Right cardiac atrium (tissue), 5 donors: ENCODE results near the gene ARHGAP10. TPM values are rescaled to one million over a fixed set of nuclear protein-coding genes. Genes with fewer than 3 reads are reported as not detected.
A peak's percentile ranks its signal among the peaks of the same experiment; 100 is the strongest.

Experiments used
- ATAC-seq, 2 donors: fragments of 200-7000 bp; cut with Tn5 transposase; one replicate each; pipeline versions ENCODE4 v1.8.0 to v1.9.1; 2020; ENCODE audit warnings: moderate library complexity in 2 of 2, mild to moderate bottlenecking in 1 of 2
- DNase-seq, 3 donors: peaks; one replicate each; pipeline ENCODE4 v3.0.0-alpha.2; 2020
- H3K27ac ChIP-seq: one replicate; pipeline ENCODE4 v1.5.1; 2013; ENCODE audit warnings: mild to moderate bottlenecking, low read length, control low read depth, moderate library complexity
- H3K27me3 ChIP-seq: one replicate; pipeline ENCODE4 v1.6.1; 2013; ENCODE audit not compliant: control insufficient read depth, insufficient read depth
- H3K4me1 ChIP-seq: one replicate; pipeline ENCODE4 v1.6.1; 2013; ENCODE audit warnings: low read length; ENCODE audit not compliant: control insufficient read depth, insufficient read depth
- H3K4me3 ChIP-seq: one replicate; pipeline ENCODE4 v1.5.1; 2013; ENCODE audit warnings: low read length, control low read depth
- H3K9me3 ChIP-seq: one replicate; pipeline ENCODE4 v1.6.1; 2013; ENCODE audit warnings: low read length; ENCODE audit not compliant: control insufficient read depth
- whole genome bisulfite sequencing: extraction: QIAGEN DNeasy Blood & Tissue Kit; methylation state at CpG from one replicate; pipeline ENCODE4 v1.1.7; 2013; 5-methylcytosine and 5-hydroxymethylcytosine counted together
- intact Hi-C, 4 donors: fragments of 100-400 bp; cut with DNase I; formaldehyde crosslinking; loops; one replicate each; pipeline versions ENCODE4 v1.11.0 to v1.14.0; 2022 to 2023
- polyA plus RNA-seq: library from polyadenylated mRNA; stranded (reverse); fragments of 200-250 nt; gene quantifications from one replicate; pipeline ENCODE4 v1.2.3, GENCODE V29; 2013
- total RNA-seq, 4 donors: library from RNA; stranded (reverse); fragmentation: NEBNext Ultra II Directional; extraction: Animal tissue kit (Norgen Biotek cat#: 25700); gene quantifications; one replicate each; pipeline ENCODE4 v1.2.1, GENCODE V29; 2021
- donor health status: healthy with polysubstance abuse.
- donor health status: DM: no; HTN: yes; CAD: no.
- donor health status: DM: no; HTN: no; CAD: no.
- donor health status: DM: no; HTN: yes; CAD: no; lungs with severe emphysema.
- donor health status: DM: yes; HTN: yes; CAD: no.

Gene ARHGAP10
- total and polyA plus RNA-seq, 5 donors: 36.7 to 54.1 (median 47.3) TPM

- H3K27me3 ChIP-seq: no peaks in the 10 kb centered on the region
- DNase-seq (no peak), ATAC-seq (peak in 1 of 2 donors; percentile 37)
- 62% methylated on average over 4 of the region's 4 CpGs for WGBS
- H3K27ac ChIP-seq: no peak overlapping the region
- peaks cover 8% of the 10 kb centered on the region for H3K4me1 ChIP-seq
- H3K9me3 ChIP-seq: no peaks in the 10 kb centered on the region
- intact Hi-C loops: no loop called here
- H3K4me3 ChIP-seq: no peak overlapping the region
Measured at GRCh38 chr4:147753047-147753446, 21.2 kb downstream of the ARHGAP10 start.

GRCh38 chr4:147754037-147754445 is 22.2 kb downstream of the ARHGAP10 start:
- ATAC-seq (peak in 1 of 2 donors; percentile 34), DNase-seq (no peak)
- H3K4me3 ChIP-seq: no peak overlapping the region
- no peak overlapping the region for H3K27ac ChIP-seq
- H3K27me3 ChIP-seq: no peaks in the 10 kb centered on the region
- intact Hi-C loops: no loop called here
- 58% methylated on average over 3 of the region's 3 CpGs for WGBS
- no peaks in the 10 kb centered on the region for H3K9me3 ChIP-seq
- peaks cover 8% of the 10 kb centered on the region for H3K4me1 ChIP-seq

GRCh38 chr4:147755561-147756295 is 23.8 kb downstream of the ARHGAP10 start:
- peaks cover 8% of the 10 kb centered on the region for H3K4me1 ChIP-seq

DNA sequence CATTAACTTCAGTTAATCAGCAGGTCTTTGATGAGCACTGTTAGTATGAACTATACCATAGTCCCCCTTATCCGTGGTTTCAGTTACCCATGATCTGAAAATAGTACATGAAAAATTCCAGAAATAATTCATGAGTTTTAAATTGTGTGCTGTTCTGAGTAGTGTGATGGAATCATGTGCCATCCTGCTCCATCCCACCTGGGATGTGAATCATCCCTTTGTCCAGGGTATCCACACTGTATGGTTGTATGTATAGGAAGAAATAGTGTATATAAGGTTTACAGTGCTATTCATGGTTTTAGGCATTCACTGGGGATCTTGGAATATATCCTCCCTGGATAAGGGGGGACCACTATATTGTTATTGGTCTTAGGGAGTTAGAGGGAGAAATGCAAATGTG is 24.5 kb downstream of the ARHGAP10 start:
- H3K4me3 ChIP-seq: no peak overlapping the region
- 66% methylated on average over 1 of the region's 1 CpG for WGBS
- H3K4me1 ChIP-seq: peaks cover 8% of the 10 kb centered on the region
- ATAC-seq (no peak), DNase-seq (no peak)
- H3K27me3 ChIP-seq: no peaks in the 10 kb centered on the region
- H3K27ac ChIP-seq: no peak overlapping the region
- H3K9me3 ChIP-seq: no peaks in the 10 kb centered on the region
- intact Hi-C loops: no loop called here

More at GRCh38 chr4:147755561-147756295, 23.8 kb downstream of the ARHGAP10 start:
- no peak for DNase-seq
- Histone ChIP-seq H3K4me3 (no peak overlapping the region), H3K27ac (peak overlapping the region; percentile 48), H3K27me3 (no peaks in the 10 kb centered on the region), H3K9me3 (no peaks in the 10 kb centered on the region)
- intact Hi-C loops: no loop called here
- ATAC-seq: peak; percentile 47 to 71
- WGBS: 41% methylated on average over 3 of the region's 3 CpGs

DNA sequence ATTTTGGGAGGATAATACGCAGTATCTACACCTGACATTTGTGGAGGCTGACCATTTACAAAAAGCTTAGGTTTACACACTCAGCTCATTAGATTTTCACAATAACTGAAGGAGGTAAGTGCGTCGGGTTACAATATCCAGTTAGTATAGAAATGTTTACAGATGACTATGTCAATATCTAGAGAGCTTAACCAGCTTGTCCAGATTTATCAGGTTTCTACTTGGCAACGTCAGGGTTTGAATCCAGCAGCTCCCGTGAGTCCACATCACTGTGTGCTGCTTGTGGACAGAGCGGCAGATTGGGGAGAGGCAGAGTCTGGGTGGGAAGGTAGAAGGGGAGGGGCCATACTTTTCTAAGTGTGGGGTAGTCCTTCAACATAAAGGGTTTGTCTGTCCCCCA is 28.3 kb downstream of the ARHGAP10 start:
- Histone ChIP-seq H3K4me3 (no peak overlapping the region), H3K4me1 (peaks cover 3% of the 10 kb centered on the region), H3K9me3 (no peaks in the 10 kb centered on the region), H3K27me3 (no peaks in the 10 kb centered on the region), H3K27ac (no peak overlapping the region)
- ATAC-seq (peak in 1 of 2 donors; percentile 22), DNase-seq (no peak)
- intact Hi-C loops: no loop called here
- 74% methylated on average over 6 of the region's 6 CpGs for WGBS

DNA sequence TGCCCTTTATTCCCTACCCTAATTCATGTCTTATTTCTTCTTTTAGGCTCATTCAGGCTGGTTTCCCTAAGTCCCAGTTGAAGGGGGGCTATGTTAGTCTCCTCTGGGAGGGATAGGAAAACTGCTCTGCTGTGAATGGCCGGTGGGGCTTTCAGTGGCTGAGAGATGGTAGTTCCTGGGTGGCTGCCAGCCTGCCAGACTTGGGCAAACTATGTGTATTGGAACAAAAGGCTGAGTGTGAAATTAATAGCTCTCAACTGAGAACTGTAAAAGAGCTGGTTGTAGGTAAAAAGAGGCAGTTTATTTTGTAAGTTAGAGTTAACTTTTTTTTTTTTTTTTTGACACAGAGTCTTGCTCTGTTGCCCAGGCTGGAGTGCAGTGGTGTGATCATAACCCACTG is 28.8 kb downstream of the ARHGAP10 start:
- ATAC-seq: peak in 1 of 2 donors; percentile 50
- intact Hi-C loops: no loop called here
- H3K4me1 ChIP-seq: peaks cover 3% of the 10 kb centered on the region

DNA sequence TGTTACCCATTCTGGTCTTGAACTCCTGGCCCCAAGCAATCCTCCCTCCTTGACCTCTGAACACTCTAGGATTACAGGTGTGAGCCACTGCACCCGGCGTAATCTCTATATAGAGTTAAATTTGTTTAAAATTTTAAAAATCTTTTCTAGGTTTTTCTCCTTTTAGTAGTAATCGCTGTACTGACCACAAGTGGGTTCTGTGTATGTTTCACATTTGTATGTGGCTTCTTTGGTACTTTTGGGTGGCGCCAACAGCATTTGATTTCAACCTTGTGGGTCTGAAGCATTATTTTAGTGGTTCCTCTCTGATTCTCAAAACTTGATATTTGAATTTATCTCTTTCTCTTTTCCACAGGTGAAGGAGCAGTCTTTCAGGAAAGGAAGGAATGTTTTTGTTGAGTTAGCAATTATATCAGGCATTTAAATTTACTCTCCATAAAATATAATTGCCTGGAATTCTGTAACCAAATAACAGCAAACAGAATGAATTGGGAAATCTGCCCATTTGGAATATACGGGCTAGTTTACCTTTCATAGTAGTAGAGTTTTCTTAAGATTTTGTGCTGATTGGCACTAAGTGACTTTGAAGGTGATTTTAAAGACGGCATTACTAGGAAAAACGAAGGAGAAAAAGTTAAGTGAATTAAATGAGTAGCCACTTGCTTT is 29.5 kb downstream of the ARHGAP10 start:
- DNase-seq (no peak), ATAC-seq (no peak)
- peaks cover 3% of the 10 kb centered on the region for H3K4me1 ChIP-seq
- intact Hi-C loops: no loop called here
- H3K27me3 ChIP-seq: no peaks in the 10 kb centered on the region
- H3K27ac ChIP-seq: no peak overlapping the region
- no peak overlapping the region for H3K4me3 ChIP-seq
- no peaks in the 10 kb centered on the region for H3K9me3 ChIP-seq
- 94% methylated on average over 7 of the region's 7 CpGs for WGBS

More for the DNA sequence above, 28.8 kb downstream of the ARHGAP10 start:
- H3K9me3 ChIP-seq: no peaks in the 10 kb centered on the region
- DNase-seq: peak; percentile 37 to 85 (median 62)
- H3K27me3 ChIP-seq: no peaks in the 10 kb centered on the region
- WGBS: 44% methylated on average over 1 of the region's 1 CpG
- H3K4me3 ChIP-seq: no peak overlapping the region
- no peak overlapping the region for H3K27ac ChIP-seq

DNA sequence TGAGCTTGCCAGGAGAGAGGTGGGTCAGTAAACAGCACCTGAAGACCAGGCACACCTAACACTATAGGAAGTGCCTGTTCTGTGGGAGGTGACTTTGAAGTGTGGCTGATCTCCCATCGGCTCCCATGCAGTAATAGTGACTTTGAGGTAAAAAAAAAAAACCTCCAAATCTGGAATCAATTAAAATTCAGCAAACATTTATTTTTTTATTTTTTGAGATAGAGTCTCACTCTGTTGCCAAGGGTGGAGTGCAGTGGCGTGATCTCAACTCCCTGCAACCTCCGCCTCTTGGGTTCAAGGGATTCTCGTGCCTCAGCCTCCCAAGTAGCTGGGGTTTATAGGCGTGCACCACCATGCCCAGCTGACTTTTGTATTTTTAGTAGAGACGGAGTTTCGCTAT is 32.4 kb downstream of the ARHGAP10 start:
- intact Hi-C loops: no loop called here
- no peak for ATAC-seq
- H3K4me3 ChIP-seq: no peak overlapping the region
- H3K4me1 ChIP-seq: no peaks in the 10 kb centered on the region
- H3K27ac ChIP-seq: no peak overlapping the region
- DNase-seq: no peak
- WGBS: 75% methylated on average over 7 of the region's 7 CpGs
- H3K27me3 ChIP-seq: no peaks in the 10 kb centered on the region
- H3K9me3 ChIP-seq: no peaks in the 10 kb centered on the region

DNA sequence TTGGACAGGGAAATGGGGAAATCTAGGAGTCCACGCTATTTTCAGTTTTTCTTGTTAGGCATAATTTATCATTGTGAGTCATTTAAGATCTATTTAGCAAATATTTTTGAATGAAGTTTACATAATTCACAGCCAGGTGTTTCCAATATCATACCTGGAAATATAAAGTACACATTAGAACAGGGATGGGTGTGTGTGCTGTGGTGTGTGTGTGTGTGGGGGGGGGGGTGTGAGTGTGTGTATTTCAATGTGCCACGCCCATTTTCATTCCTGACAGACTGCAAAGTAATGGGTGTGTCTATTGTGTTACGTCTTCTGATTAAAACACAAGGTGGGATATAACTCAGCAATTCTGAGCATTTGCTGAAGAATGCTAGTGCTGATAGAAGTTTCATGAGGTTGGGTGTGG is 33.2 kb downstream of the ARHGAP10 start:
- H3K4me3 ChIP-seq: no peak overlapping the region
- H3K4me1 ChIP-seq: peaks cover 2% of the 10 kb centered on the region
- DNase-seq (no peak), ATAC-seq (no peak)
- no peaks in the 10 kb centered on the region for H3K27me3 ChIP-seq
- 94% methylated on average over 3 of the region's 3 CpGs for WGBS
- intact Hi-C loops: no loop called here
- no peaks in the 10 kb centered on the region for H3K9me3 ChIP-seq
- no peak overlapping the region for H3K27ac ChIP-seq

GRCh38 chr4:147768113-147768512 is 36.2 kb downstream of the ARHGAP10 start:
- peaks cover 7% of the 10 kb centered on the region for H3K4me1 ChIP-seq
- ATAC-seq (peak; percentile 35 to 73), DNase-seq (no peak)
- H3K27me3 ChIP-seq: no peaks in the 10 kb centered on the region
- H3K27ac ChIP-seq: no peak overlapping the region
- 51% methylated on average over 4 of the region's 4 CpGs for WGBS
- intact Hi-C loops: no loop called here
- H3K9me3 ChIP-seq: no peaks in the 10 kb centered on the region
- no peak overlapping the region for H3K4me3 ChIP-seq

DNA sequence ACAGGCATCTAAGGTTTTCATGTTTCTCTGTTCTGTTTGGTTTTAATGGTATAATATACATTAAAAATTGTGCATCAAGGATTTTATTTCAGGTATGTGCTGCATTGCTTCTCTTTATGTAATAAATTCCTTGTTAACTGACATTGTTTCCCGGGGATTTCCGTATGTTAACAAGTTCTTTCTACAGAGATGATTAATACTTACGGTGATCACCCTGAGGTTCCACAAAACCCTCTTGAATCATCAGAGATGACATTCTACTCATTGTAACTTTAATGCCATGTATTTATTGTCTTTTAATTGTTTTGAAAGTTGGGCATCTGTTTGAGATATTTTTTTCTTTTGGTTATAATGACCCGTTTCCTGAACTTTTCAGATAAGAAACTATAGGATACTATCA is 37.5 kb downstream of the ARHGAP10 start:
- H3K4me3 ChIP-seq: no peak overlapping the region
- peaks cover 7% of the 10 kb centered on the region for H3K4me1 ChIP-seq
- WGBS: 94% methylated on average over 4 of the region's 4 CpGs
- intact Hi-C loops: no loop called here
- no peak for ATAC-seq
- H3K27ac ChIP-seq: no peak overlapping the region
- no peak for DNase-seq
- no peaks in the 10 kb centered on the region for H3K9me3 ChIP-seq
- no peaks in the 10 kb centered on the region for H3K27me3 ChIP-seq
